ENCODE measurements around the gene EMC8. TPM values are rescaled to one million over a fixed set of nuclear protein-coding genes. Genes with fewer than 3 reads are reported as not detected.

EMC8 gene
- total and polyA plus RNA-seq, 2 donors (not counting 1 experiment from before 2014, with no cell fraction given): 22.1 to 33.1 TPM

- POLR2A ChIA-PET: interaction anchor here (1.2 kb wide), 1 partner anchor 10 kb away, joined by 4 read pairs; no protein-coding TSS in a partner anchor
- no peak overlapping the region for H3K27ac Mint-ChIP-seq
- no peak for DNase-seq
- Histone ChIP-seq H3K27ac (ENCODE audit: low read length in 2 of 2) (no peak overlapping the region), H3K4me1 (ENCODE audit: control insufficient read depth in 2 of 2, insufficient read depth in 2 of 2, low read length in 2 of 2) (no peaks in the 10 kb centered on the region), H3K4me3 (ENCODE audit: control extremely low read depth in 1 of 5, extremely low read depth in 1 of 5, insufficient read depth in 1 of 5, low read depth in 2 of 5, low read length in 4 of 5) (no peak overlapping the region), H3K9ac (ENCODE audit: low read length) (no peak overlapping the region), H3K79me2 (ENCODE audit: control insufficient read depth, insufficient read depth, low read length) (peaks cover 45% of the 10 kb centered on the region), H4K20me1 (ENCODE audit: control insufficient read depth, insufficient read depth, low read length, poor library complexity, severe bottlenecking) (peaks cover 36% of the 10 kb centered on the region), H3K9me3 (ENCODE audit: control extremely low read depth in 1 of 3, control insufficient read depth in 2 of 3, insufficient read depth in 1 of 3, low read length in 2 of 3) (no peaks in the 10 kb centered on the region), H2AFZ (ENCODE audit: insufficient read depth, low read depth, low read length, poor library complexity, severe bottlenecking) (no peak overlapping the region), H3K36me3 (replicated peaks in 1 of 2; ENCODE audit: control extremely low read depth in 1 of 2, control insufficient read depth in 1 of 2, extremely low read depth in 1 of 2, insufficient read depth in 2 of 2, low read length in 1 of 2) (peaks cover 4 to 62% of the 10 kb centered on the region in 2 experiments), H3K27me3 (replicated peaks in 1 of 4; ENCODE audit: control extremely low read depth in 1 of 4, control insufficient read depth in 3 of 4, insufficient read depth in 4 of 4, low read length in 3 of 4) (no peaks in the 10 kb centered on the region), H3K4me2 (replicated peaks; ENCODE audit: low read depth, low read length, poor library complexity, severe bottlenecking) (no peak overlapping the region)
- H3K27me3 Mint-ChIP-seq: no peaks in the 10 kb centered on the region
- no peak for TF ChIP-seq EZH2 (IDR thresholded peaks at IDR 0.05; ENCODE audit: borderline replicate concordance, insufficient read depth, low read depth, low read length, poor library complexity, severe bottlenecking)
- no peak for TF ChIP-seq CTCF (IDR thresholded peaks at IDR 0.05)
- H3K9me3 Mint-ChIP-seq (ENCODE audit: insufficient read depth): no peaks in the 10 kb centered on the region
- intact Hi-C loops (cut with micrococcal nuclease): no loop called here
- CTCF ChIA-PET: interaction anchor here (1.0 kb wide), 1 partner anchor 34 kb away, joined by 3 read pairs; no protein-coding TSS in a partner anchor
- 91% methylated on average over 1 of the region's 2 CpGs for WGBS (ENCODE audit: insufficient coverage)
- H3K4me3 Mint-ChIP-seq: no peak overlapping the region
- no peak for ATAC-seq (ENCODE audit: low read depth)
- peaks cover 15% of the 10 kb centered on the region for H3K4me1 Mint-ChIP-seq
Observed at GRCh38 chr16:85785927-85786326, 13.4 kb downstream of the EMC8 start.

GRCh38 chr16:85784813-85785212 lies 14.5 kb downstream of the EMC8 start:
- no peak overlapping the region for H3K27ac Mint-ChIP-seq
- Histone ChIP-seq H3K36me3 (replicated peaks in 1 of 2; ENCODE audit: control extremely low read depth in 1 of 2, control insufficient read depth in 1 of 2, extremely low read depth in 1 of 2, insufficient read depth in 2 of 2, low read length in 1 of 2) (peaks cover 4 to 69% of the 10 kb centered on the region in 2 experiments), H3K27me3 (replicated peaks in 1 of 4; ENCODE audit: control extremely low read depth in 1 of 4, control insufficient read depth in 3 of 4, insufficient read depth in 4 of 4, low read length in 3 of 4) (no peaks in the 10 kb centered on the region), H3K4me1 (ENCODE audit: control insufficient read depth in 2 of 2, insufficient read depth in 2 of 2, low read length in 2 of 2) (no peaks in the 10 kb centered on the region), H3K9ac (ENCODE audit: low read length) (no peak overlapping the region), H3K9me3 (ENCODE audit: control extremely low read depth in 1 of 3, control insufficient read depth in 2 of 3, insufficient read depth in 1 of 3, low read length in 2 of 3) (no peaks in the 10 kb centered on the region), H3K79me2 (ENCODE audit: control insufficient read depth, insufficient read depth, low read length) (peaks cover 35% of the 10 kb centered on the region), H4K20me1 (ENCODE audit: control insufficient read depth, insufficient read depth, low read length, poor library complexity, severe bottlenecking) (peaks cover 32% of the 10 kb centered on the region), H2AFZ (ENCODE audit: insufficient read depth, low read depth, low read length, poor library complexity, severe bottlenecking) (no peak overlapping the region), H3K4me2 (replicated peaks; ENCODE audit: low read depth, low read length, poor library complexity, severe bottlenecking) (no peak overlapping the region), H3K4me3 (ENCODE audit: control extremely low read depth in 1 of 5, extremely low read depth in 1 of 5, insufficient read depth in 1 of 5, low read depth in 2 of 5, low read length in 4 of 5) (no peak overlapping the region), H3K27ac (ENCODE audit: low read length in 2 of 2) (no peak overlapping the region)
- no peak for ATAC-seq (ENCODE audit: low read depth)
- no CpG with 5 or more reads among the region's 2 CpGs for WGBS (ENCODE audit: insufficient coverage)
- no peak for DNase-seq
- ChIA-PET POLR2A (interaction anchor here (1.2 kb wide), 1 partner anchor 9 kb away, joined by 4 read pairs; no protein-coding TSS in a partner anchor), CTCF (no interaction called here)
- intact Hi-C loops (cut with micrococcal nuclease): no loop called here
- no peaks in the 10 kb centered on the region for H3K9me3 Mint-ChIP-seq (ENCODE audit: insufficient read depth)
- peaks cover 11% of the 10 kb centered on the region for H3K4me1 Mint-ChIP-seq
- no peak for TF ChIP-seq CTCF (IDR thresholded peaks at IDR 0.05)
- no peak for TF ChIP-seq EZH2 (IDR thresholded peaks at IDR 0.05; ENCODE audit: borderline replicate concordance, insufficient read depth, low read depth, low read length, poor library complexity, severe bottlenecking)
- H3K4me3 Mint-ChIP-seq: no peak overlapping the region
- no peaks in the 10 kb centered on the region for H3K27me3 Mint-ChIP-seq
